HCEC 1CT (cell line): ENCODE measurements around the gene PRKCQ.
"Not testable (repeated sequence)": the region's sequence is repeated elsewhere in the genome, so short reads cannot be mapped to it uniquely, and the experiment has no call there.

Source experiments
- DNase-seq: peaks from one replicate; pipeline ENCODE4 v3.0.0-alpha.2; 2017

The PRKCQ gene

DNA sequence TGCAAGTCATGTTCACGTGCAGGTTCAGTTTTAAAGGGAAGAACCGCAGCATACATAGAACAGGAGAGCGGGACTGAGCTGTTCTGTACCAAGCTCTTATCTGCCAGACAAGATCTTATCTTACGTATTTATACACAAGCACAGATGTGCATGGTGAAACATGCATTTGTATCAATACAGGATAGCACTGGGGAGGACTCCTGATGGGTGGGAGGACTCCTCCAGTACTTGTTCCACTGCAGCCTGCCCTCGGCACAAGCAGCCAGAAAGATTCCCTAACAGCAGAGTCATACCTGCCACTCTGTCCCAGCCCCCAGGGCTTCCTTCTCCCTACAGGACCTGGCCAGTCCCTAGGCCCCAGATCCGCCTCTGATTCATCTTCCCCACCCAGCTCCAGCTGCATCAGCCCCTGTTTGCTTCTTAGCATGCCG lies 13.2 kb upstream of the PRKCQ start:
- no peak for DNase-seq

DNA sequence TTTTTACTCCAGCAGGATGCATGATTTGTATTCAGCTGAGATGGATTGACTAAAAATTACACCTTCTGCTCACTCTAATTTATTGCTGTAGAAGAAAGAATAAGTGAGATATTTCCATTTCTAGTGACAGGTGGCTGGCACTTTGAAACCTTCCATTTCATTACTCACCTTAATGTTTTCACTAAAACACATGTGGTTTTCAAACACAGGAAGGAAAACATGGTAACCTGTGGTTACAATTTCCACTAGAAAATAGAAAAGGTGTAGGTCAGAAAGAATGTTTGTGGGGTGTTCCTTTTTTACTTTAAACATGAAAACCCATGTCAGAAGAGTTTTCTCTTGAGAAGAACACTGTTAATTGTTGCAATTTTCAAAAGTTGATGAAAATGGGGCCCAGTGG lies 12.0 kb upstream of the PRKCQ start:
- DNase-seq, result no peak

DNA sequence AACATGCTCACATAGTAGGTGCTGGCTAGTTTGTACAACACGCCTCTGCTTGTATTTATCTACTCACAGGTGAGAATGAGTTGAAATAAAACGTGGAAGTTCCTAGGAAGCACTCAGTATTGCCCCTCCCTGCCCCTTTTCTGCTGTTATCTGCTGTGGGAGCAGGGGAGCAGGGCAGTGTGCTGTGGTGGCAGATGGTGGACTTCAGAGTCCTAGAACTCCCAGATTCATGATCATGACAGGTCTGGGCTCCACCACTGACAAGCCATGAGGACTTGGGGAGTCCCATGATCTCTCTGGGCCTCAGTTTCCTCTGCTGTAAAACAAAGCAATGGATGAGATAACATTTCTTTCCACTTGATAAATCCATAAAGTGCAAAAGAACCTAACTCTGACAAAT lies 11.6 kb upstream of the PRKCQ start:
- no peak for DNase-seq

DNA sequence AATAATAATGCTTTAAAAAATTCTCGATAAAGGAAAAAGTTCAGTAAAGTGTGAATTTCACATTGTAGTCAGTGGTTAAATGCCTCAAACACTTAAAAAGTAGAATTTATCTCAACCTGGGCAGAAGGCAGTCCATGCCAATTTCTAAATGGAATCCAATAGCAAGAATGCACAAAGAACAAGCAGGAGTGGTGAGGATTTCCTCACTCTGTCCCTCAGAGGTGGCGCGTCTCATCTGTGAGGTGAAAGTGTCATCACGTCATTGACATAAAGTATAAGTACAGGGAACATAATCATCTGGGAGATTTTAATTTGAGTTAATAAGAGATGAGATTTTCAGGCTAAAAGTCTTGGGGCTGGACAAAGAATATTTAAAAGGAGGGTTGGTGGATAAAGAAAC lies 10.0 kb upstream of the PRKCQ start:
- no peak for DNase-seq

DNA sequence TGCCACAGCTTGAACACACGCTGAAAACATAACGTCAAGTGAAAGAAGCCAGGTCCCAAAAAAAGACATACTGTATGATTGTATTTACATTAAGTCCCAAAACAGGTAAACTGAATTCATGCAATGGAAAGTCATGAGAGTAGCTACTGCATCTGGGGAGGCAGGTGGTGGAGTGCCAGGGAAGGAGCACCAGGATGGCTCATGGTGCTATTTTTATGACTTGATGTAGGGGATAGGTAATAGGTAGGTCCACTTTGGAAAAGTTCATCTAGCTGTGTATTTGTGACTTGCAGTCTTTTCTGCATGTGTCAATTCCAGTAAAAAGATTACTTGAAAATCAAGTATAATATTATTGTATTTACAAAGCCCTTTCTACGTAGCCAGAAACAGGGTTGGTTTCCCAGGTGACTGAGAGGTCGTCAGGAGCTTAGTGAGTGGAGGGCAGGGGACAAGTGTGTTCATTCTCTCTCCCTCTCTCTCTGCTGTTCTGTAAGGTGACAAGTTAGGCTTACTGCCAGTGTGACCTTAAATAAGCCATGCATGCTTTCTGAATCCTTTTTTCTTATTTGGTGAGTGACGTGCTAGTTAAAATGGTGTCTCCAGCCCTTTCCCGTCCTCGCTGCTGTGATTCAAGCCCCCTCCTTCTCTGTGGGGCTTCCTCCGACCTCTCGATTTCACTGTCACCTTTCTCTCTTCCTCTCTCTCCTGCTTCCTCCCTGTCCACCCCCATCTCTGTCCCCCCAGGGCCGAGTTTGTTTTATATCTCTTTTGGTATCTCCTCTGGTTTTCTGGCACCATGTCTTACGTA lies 9.4 kb upstream of the PRKCQ start:
- no peak for DNase-seq

DNA sequence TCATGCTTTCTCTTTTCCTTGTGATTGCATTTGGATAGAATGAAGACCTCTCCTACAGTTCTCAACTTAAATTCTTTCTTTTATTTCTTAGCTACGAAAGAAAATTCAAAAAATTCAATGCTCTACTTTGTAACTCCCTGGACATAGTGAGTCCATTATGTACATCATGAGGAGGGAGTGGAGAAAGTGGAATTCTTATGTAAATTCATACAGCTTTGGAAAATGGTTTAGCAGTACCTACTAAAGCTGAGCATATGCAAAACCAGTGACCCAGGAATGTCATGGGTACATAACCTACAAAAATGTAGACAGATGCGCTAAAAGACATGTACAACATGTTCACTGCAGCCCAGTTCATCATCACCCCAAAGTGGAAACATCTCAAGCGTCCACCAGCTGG lies 8.8 kb upstream of the PRKCQ start:
- no peak for DNase-seq

DNA sequence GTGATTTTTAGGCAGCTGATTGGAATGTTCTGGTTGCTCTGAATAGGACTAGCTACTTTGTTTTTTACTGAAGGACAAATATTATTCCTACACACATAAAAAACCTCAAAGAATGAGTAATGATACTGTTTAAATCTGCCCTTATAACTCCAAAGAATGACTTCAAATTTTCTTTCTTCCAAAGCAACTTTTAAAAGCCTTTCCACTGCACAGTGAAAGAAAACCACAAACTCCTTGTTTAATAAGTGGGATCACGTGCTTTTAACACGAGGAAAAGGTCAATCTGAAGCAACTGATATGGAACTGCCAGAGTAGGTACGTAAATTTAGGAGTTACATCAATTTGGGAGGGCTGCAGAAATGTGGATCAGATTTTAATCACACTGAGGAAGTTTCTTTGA lies 8.0 kb upstream of the PRKCQ start:
- DNase-seq, result no peak

DNA sequence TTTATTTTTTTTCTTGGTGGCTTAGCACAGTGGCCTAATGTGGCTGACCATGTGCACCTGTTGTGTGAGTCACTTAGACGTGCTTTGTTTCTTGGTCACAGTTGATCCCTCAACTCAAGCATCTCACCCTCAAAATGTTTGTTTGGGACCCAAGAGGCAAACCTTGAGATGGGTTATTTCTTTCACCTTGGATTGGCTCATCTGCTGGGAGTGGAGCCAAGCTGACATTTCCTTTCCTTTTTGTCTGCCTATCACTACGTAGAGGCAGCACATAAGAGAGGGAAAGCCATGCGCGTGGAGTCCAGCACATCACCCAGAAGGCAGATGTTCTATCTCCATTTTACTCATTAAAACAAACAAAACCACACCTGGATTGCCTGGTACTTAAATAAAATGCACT lies 6.4 kb upstream of the PRKCQ start:
- no peak for DNase-seq

DNA sequence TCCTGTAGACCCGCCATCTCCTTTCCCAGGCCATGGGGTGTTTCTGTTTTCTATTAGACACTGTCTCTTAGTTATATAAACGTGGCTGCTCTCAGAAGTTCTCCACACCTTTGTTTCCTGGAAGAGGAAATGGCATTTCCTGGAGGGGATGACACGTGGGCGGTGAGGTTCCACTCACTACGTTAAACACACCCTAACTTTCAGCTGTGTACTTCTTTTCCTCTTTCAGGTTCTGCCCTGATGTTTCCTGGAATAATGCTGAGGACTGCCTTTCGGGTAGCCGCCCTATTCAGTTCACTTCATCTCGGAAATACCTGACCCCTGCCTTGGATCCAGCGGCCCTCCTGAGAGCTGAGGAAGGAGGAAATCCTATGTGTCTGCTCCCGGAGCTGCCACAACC lies 3.4 kb upstream of the PRKCQ start:
- no peak for DNase-seq

DNA sequence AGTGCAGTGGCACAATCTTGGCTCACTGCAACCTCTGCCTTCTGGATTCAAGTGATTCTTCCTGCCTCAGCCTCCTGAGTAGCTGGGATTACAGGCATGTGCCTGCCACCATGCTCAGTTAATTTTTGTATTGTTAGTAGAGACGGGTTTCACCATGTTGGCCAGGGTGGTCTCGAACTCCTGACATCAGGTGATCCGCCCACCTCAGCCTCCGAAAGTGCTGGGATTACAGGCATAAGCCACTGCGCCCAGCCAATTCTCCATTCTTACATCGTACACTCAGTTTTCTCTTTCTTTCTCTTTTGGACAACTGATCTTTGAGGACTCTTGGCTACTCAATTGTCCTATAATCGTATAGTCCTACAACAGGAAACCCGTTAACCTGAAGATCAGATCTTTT lies 2.8 kb upstream of the PRKCQ start:
- not testable (repeated sequence) for DNase-seq

DNA sequence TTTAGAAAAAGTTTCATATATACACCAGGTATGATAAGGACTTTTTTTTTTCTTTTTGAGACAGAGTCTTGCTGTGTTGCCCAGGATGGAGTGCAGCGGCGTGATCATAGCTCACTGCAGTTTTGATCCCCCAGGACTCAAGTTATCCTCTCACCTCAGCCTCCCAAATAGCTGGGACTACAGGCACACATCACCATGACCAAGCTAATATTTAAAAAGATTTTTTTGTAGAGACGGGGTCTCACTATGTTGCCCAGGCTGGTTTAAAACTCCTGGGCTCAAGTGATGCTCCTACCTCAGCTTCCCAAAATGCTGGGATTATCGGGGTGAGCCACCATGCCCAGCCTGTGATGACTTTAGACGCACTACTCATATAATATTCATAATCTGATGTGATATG lies 2.2 kb upstream of the PRKCQ start:
- no peak for DNase-seq

DNA sequence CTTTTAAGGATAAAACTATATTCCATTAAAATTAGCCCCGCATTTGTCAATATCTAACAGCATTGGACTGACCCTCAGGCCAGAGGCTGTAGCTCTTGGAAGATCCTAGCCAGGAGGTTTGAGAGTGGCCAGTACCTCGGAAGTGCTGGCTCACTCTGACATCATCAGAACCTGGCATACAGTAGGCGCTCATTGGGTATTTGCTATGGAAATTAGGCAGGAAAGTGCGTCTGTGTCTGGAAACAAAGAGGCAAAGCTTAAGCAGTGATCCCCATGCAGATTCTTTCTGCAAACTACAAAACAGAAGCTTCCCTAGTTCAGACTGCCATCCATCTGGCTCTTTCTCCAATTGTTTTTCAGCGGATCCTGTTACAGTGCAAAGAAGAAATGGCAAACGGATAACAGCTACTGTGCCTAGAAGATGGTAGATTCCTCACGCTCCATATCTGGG lies 1.7 kb upstream of the PRKCQ start:
- no peak for DNase-seq

DNA sequence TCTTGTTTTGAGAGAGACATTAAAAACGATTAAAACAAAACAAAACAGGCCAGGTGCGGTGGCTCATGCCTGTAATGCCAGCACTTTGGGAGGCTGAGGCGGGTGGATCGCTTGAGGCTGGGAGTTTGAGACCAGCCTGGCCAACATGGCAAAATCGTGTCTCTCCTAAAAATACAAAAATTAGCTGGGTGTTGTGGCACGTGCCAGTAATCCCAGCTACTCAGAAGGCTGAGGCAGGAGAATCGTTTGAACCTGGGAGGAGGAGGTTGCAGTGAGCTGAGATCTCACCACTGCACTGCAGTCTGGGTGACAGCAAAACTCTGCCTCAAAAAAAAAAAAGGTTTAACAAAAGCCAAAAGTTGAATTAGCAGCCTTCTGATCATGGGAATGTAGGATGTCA lies 1.1 kb upstream of the PRKCQ start:
- DNase-seq, result not testable (repeated sequence)

DNA sequence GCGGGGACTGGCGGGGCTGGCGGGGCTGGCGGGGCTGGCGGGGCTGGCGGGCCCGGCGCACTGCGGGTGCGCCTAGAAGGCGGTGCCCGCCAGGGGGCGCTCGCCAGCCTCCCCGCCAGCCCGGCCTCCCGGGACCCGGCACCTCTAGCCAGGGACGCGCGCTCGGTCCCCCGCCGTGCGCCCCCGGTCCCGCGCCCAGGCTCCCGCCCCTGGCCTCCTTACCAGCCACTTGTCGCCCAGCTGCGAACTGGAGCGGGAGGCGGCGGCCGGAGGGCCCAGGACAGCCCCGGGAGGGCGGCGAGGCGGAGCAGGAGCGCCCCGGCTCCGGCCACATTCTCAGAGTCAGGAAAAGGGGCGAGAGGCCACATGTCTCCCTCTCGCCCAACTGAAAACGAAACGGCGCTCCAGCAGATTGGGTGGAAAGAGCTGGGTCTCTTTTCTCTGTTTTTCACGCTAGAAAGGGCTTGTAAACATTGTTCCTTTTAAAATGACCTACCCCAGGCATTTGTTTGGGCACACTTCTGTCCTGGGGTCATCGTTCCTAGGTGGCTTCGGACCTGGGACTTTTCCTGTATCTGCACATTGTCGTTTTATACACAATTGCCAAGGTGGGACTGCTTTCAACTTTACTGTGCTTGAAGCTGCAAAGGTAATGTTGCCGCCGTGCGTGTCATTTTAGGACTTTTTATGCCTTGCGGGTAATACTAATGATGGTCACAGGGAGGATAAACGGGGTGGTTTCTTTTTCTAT lies 378 bp upstream of the PRKCQ start:
- peak; percentile 22 for DNase-seq

DNA sequence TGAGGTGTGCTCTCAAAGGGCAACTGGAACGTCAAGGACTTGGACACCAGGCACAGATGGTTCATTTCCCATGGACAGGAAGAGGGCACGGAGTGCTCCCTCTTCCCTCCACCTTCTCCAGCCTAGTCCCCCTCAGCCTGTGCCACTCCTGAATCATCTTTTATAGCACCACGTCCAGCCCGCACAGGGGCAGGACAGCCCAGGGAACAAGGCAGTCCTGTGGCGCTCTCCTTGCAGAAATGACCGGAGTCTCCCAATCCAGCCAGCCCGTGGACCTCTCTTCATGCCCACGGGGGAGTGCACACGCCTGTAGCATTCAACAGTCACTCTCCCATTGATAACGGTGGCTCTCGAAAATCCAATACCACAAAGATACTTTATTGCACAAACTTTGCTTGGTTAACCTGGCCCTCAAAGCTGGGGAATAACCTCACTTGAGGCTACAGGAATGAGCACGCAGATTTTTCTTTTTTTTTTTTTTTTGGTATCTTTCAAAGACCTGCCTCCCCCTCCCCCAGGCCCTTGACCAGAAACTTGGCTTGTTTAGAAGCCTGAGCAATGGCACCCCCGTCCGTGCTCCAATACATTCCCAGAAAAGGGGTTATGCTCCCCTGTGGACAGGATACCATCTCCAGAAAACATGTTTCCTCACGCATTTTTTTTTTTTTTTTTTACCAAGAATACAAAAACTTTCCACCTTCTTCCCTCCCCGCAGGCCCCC lies 733 bp downstream of the PRKCQ start:
- DNase-seq, result no peak

DNA sequence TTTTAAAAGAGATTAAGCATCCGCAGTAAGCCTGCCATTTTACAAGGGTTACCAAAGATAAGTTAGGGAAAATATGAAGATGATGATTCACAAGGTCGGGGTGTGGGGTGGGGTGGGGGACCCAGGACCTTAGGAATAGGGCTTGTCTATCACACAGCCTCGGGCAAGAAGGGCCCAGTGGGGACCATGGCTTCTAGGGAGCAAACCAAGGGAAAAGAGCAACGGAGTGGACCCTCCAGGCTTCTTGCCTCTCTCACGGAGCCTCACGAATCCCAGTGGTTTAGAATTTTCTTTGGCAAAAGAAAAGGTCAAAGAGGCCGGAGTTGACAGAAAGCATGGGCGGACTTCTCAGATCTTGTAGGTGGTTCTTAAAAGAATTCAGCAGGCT lies 1.3 kb downstream of the PRKCQ start:
- DNase-seq, result no peak

DNA sequence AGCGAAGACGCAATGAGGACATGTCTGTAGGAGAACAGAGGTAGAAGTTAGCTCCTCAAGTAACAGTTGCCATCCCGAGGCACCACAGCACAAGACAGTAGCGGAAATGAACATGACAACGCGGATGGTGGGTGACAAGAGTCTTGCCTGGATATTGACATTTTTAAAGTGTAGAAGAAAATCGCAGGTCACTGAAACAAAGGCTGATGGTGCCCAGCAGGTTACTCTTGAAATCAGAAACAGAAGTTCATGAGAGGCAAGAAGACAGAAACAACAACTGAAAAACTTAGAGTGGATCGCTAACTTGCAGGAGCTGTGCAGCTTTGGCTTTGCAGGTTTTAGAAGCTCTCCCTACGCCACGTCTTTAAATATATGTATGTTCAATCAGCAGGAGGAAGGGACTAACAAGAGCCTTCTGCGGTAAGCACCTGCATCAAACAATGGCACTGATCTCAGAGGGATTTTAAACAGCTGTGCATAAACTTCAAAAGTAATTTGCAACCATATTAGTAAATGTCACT lies 1.8 kb downstream of the PRKCQ start:
- no peak for DNase-seq

DNA sequence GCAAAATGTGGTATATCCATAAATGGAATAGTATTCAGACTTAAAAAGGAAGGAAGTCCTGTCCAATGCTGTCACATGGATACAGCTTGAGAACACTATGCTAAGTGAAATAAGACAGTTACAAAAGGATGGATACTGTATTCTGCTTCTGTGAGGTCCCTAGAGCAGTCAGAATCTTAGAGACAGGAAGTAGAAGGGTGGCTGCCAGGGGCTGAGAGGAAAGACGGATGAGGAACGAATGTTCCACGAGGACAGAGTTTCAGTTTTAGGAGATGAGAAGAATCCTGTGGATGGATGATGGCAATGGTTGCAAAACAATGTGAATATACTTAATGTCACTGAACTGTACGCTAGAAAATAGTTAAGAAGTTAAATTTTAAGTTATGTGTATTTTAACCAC lies 3.8 kb downstream of the PRKCQ start:
- no peak for DNase-seq

DNA sequence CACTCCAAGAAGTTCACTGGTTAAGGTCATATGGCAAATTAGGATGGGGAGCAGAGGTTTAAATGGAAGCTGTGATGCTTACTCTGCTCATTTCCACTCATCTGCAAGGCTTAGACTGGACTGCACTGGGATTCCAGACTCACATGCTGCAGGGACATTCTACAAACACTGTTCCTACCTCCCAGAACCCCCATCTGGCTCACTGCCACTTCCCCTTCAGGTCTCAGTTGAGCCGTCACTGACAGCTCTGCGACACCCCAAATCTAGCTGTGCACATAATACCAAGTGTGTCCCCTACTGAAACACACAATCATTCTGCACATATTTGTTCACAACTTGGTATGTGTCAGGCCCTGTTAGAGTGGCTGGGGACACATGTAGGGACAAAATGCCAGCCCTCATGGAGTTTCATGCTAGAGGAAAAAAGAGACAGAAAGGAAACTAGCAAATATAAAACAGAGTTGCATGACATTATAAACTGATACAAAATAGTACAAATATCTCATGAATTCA lies 5.4 kb downstream of the PRKCQ start:
- DNase-seq, result no peak

DNA sequence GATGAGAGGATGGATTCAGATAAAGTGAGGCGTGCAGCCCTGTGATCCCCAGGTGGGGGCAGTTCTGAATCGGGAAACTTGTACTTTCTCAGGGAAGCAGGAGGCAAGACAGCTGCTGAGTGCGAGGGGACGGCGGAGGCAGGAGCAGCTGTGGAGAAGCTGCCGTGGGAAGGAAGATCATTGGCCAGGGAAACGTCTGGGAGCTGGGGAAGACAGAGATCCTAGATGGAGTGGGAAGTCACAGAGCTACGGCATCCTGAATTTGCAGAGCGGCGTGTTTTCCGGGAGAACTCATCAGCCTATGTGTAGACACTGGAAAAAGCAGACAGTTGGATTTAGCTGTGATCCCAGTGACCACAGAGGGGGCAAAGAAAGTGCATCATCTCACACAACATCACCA lies 9.2 kb downstream of the PRKCQ start:
- DNase-seq, result no peak

DNA sequence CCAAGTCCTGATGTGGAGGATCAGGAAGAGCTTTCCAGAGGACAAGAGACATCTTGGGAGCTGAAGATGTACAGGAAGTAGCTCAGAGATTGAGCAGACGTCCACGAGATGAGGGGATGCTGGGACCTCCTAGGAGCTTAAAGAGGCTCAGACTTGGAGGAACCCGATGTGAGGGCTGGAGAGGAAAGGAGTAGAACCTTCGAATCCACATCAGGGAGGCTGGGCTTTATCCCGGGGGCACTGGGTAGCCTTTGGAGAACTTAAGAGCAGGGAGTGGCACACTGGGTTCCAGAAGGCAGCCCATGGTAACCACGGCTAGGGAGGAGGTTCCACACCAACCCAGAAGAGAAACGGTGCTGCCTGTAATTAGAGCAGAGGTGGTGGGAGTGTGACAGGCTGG lies 10.8 kb downstream of the PRKCQ start:
- DNase-seq, result no peak

DNA sequence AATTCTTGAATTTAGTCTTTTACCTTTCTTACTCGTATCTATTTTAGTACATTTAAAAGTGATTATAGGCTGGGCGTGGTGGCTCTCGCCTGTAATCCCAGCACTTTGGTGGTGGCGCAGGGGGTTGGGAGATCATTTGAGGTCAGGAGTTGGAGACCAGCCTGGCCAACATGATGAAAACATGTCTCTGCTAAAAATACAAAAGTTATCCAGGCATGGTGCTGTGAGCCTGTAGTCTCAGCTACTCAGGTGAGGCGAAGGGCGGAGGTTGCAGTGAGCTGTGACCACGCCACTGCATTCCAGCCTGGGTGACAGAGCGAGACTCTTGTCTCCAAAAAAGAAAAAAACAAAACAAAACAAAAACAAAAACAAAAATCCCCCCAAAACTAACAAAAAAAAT lies 12.2 kb downstream of the PRKCQ start:
- no peak for DNase-seq

DNA sequence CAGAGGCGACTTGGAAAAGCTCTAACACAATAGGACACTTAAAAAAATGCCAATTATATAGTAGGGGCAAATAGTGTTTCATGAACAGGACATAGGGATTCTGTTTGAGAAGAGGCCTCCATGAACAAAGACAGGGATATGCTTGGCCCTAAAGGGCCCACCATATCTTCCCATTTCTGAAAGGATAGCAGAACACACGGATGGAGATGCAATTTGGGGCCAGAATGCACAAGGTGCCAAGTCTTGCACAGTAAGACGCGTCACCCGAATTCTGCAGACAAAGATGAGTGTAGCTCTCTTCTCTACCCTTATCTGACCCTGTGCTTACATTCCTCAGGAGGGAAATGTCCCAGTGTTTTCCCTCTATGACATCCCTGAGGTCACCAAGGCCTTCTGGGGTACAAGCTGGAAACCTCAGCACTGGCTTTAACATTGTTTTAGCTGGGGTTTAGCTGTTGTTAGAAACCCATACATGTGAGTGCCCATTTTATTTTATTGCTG lies 12.8 kb downstream of the PRKCQ start:
- DNase-seq, result no peak
